H1 (cell line): ENCODE measurements around the gene ZSWIM4. TPM values are rescaled to one million over a fixed set of nuclear protein-coding genes. Genes with fewer than 3 reads are reported as not detected.
A peak's percentile ranks its signal among the peaks of the same experiment; 100 is the strongest.

Experiments used
- CTCF ChIA-PET: fragments of 300-600 bp; sonication (Branson Sonifier 250); formaldehyde crosslinking; loops from one replicate; lab custom pipeline; 2021; ENCODE audit not compliant: partially characterized antibody; lab: Charles Lee
- POLR2A ChIA-PET: fragments of 300-600 bp; sonication (Branson Sonifier 250); formaldehyde crosslinking; loops from one replicate; lab custom pipeline; 2021; ENCODE audit warnings: inconsistent platforms; ENCODE audit not compliant: partially characterized antibody; lab: Charles Lee
- DNase-seq, 2 experiments: peaks; one replicate each; pipeline versions ENCODE4 v3.0.0 to v3.0.0-alpha.2; 2010 to 2022; ENCODE audit warnings: low spot score in 2 of 2, low read depth in 1 of 2, mixed read lengths in 1 of 2
- FAIRE-seq: peaks from 2 replicates; lab custom pipeline; 2011; peaks lifted over from hg19 to GRCh38; lab: Jason Lieb, UNC
- H2AFZ ChIP-seq: 2 replicates; pipeline ENCODE4 v1.8.1; 2012; ENCODE audit warnings: low read length, inconsistent platforms
- H2AK5ac ChIP-seq: 2 replicates; pipeline ENCODE4 v1.6.1; 2013; ENCODE audit warnings: low read depth, low read length
- H2BK120ac ChIP-seq: replicated peaks from 2 replicates; pipeline ENCODE3; 2013; ENCODE audit warnings: low read depth, low read length, inconsistent platforms
- H2BK12ac ChIP-seq: 2 replicates; pipeline ENCODE4 v1.6.1; 2013; ENCODE audit warnings: low read depth, low read length
- H2BK15ac ChIP-seq: 2 replicates; pipeline ENCODE4 v1.6.1; 2013; ENCODE audit warnings: low read length
- H2BK20ac ChIP-seq: 2 replicates; pipeline ENCODE4 v1.6.1; 2013; ENCODE audit warnings: low read length
- H2BK5ac ChIP-seq: 2 replicates; pipeline ENCODE4 v1.6.1; 2013; ENCODE audit warnings: low read depth, low read length
- H3K14ac ChIP-seq: 2 replicates; pipeline ENCODE4 v1.6.1; 2013; ENCODE audit warnings: inconsistent platforms; ENCODE audit not compliant: insufficient read length
- H3K18ac ChIP-seq: 2 replicates; pipeline ENCODE4 v1.6.1; 2013; ENCODE audit warnings: low read length; ENCODE audit errors: extremely low read depth
- H3K23ac ChIP-seq: 2 replicates; pipeline ENCODE4 v1.6.1; 2013; ENCODE audit warnings: inconsistent platforms; ENCODE audit not compliant: insufficient read length
- H3K23me2 ChIP-seq: 2 replicates; pipeline ENCODE4 v1.6.1; 2013; ENCODE audit warnings: low read depth, low read length
- H3K27ac ChIP-seq: 2 replicates; pipeline ENCODE4 v1.6.1; 2011; ENCODE audit warnings: low read depth, low read length, inconsistent platforms
- H3K27me3 ChIP-seq, 4 experiments: replicated peaks in 1 of 4; 1 replicate in 1 of 4; 2 replicates in 3 of 4; pipeline versions ENCODE4 v1.6.1 to v1.8.1; 2011 to 2013; ENCODE audit warnings: low read length in 3 of 4, mild to moderate bottlenecking in 3 of 4, inconsistent platforms in 2 of 4, mixed read lengths in 2 of 4, moderate library complexity in 1 of 4; ENCODE audit not compliant: control insufficient read depth in 3 of 4, insufficient read depth in 3 of 4; ENCODE audit errors: extremely low read depth in 1 of 4
- H3K36me3 ChIP-seq, 4 experiments: 2 replicates each; pipeline versions ENCODE4 v1.6.1 to v1.8.1; 2011 to 2013; ENCODE audit warnings: mild to moderate bottlenecking in 4 of 4, low read length in 3 of 4, moderate library complexity in 2 of 4, control low read depth in 1 of 4, inconsistent platforms in 1 of 4; ENCODE audit not compliant: insufficient read depth in 4 of 4, control insufficient read depth in 2 of 4
- H3K4ac ChIP-seq: replicated peaks from 2 replicates; pipeline ENCODE3; 2013; ENCODE audit warnings: low read length, low read depth, mixed read lengths, inconsistent platforms; ENCODE audit not compliant: insufficient read length
- H3K4me1 ChIP-seq, 4 experiments: replicated peaks in 1 of 4; 1 replicate in 1 of 4; 2 replicates in 3 of 4; pipeline versions ENCODE4 v1.6.1 to v1.8.1; 2011 to 2013; ENCODE audit warnings: low read length in 3 of 4, inconsistent platforms in 2 of 4, mixed read lengths in 1 of 4; ENCODE audit not compliant: insufficient read depth in 4 of 4, control insufficient read depth in 3 of 4
- H3K4me2 ChIP-seq, 2 experiments: 2 replicates each; pipeline versions ENCODE4 v1.6.1 to v1.8.1; 2011 to 2013; ENCODE audit warnings: low read depth in 2 of 2, low read length in 2 of 2, control low read depth in 1 of 2, inconsistent platforms in 1 of 2, mild to moderate bottlenecking in 1 of 2; ENCODE audit not compliant: insufficient read depth in 1 of 2
- H3K4me3 ChIP-seq, 4 experiments: fragments of 200-600, 300-600 bp in 1 of 4; sonication (generic), shearing (Covaris generic), sonication (Bioruptor Twin) in 1 of 4; 2 replicates each; pipeline versions ENCODE4 v1.5.1 to v1.8.1; 2011 to 2016; ENCODE audit warnings: low read length in 4 of 4, low read depth in 3 of 4, control low read depth in 2 of 4, inconsistent platforms in 2 of 4, mild to moderate bottlenecking in 2 of 4, mixed read lengths in 1 of 4, moderate library complexity in 1 of 4; ENCODE audit not compliant: insufficient read depth in 2 of 4; ENCODE audit errors: extremely low read depth in 1 of 4
- H3K56ac ChIP-seq: replicated peaks from 2 replicates; pipeline ENCODE3; 2013; ENCODE audit warnings: low read depth, mild to moderate bottlenecking, mixed read lengths, low read length, inconsistent platforms; ENCODE audit not compliant: insufficient read length
- H3K79me1 ChIP-seq: 2 replicates; pipeline ENCODE4 v1.6.1; 2013; ENCODE audit warnings: low read depth, low read length, control low read depth
- H3K79me2 ChIP-seq, 2 experiments: 2 replicates each; pipeline versions ENCODE4 v1.6.1 to v1.8.1; 2012 to 2013; ENCODE audit warnings: low read length in 2 of 2, mild to moderate bottlenecking in 2 of 2, inconsistent platforms in 1 of 2; ENCODE audit not compliant: insufficient read depth in 2 of 2, control insufficient read depth in 1 of 2
- H3K9ac ChIP-seq, 4 experiments: replicated peaks in 1 of 4; 1 replicate in 1 of 4; 2 replicates in 3 of 4; pipeline versions ENCODE4 v1.6.1 to v1.8.1; 2011 to 2013; ENCODE audit warnings: low read depth in 3 of 4, low read length in 3 of 4, control low read depth in 2 of 4, mild to moderate bottlenecking in 2 of 4, moderate library complexity in 2 of 4, inconsistent platforms in 1 of 4; ENCODE audit errors: extremely low read depth in 1 of 4
- H3K9me3 ChIP-seq, 2 experiments: 2 replicates each; pipeline versions ENCODE4 v1.6.1 to v1.8.1; 2012 to 2013; ENCODE audit warnings: mild to moderate bottlenecking in 2 of 2, moderate library complexity in 2 of 2, control low read depth in 1 of 2, inconsistent platforms in 1 of 2, low read depth in 1 of 2, low read length in 1 of 2, mixed read lengths in 1 of 2; ENCODE audit not compliant: insufficient read depth in 2 of 2
- H4K20me1 ChIP-seq, 2 experiments: replicated peaks in 1 of 2; 2 replicates each; pipeline versions ENCODE3 to v1.8.1; 2011 to 2013; ENCODE audit warnings: inconsistent platforms in 2 of 2, low read length in 2 of 2, mild to moderate bottlenecking in 1 of 2; ENCODE audit not compliant: insufficient read depth in 2 of 2, control insufficient read depth in 1 of 2
- H4K5ac ChIP-seq: 2 replicates; pipeline ENCODE4 v1.6.1; 2013; ENCODE audit warnings: low read length, low read depth, mixed read lengths, inconsistent platforms; ENCODE audit not compliant: insufficient read length
- H4K8ac ChIP-seq: 2 replicates; pipeline ENCODE4 v1.8.0; 2013; ENCODE audit warnings: mild to moderate bottlenecking, moderate library complexity, low read length, inconsistent platforms; ENCODE audit not compliant: insufficient read depth; ENCODE audit errors: extremely low read depth
- H4K91ac ChIP-seq: replicated peaks from 2 replicates; pipeline ENCODE3; 2013; ENCODE audit warnings: low read length, mixed read lengths, inconsistent platforms; ENCODE audit not compliant: insufficient read length
- CEBPB ChIP-seq: IDR thresholded peaks from 2 replicates; pipeline ENCODE4 v1.6.1; 2012; ENCODE audit warnings: low read depth, low read length
- PHF8 ChIP-seq: fragments of 200-600 bp; sonication (generic); conservative IDR thresholded peaks from 2 replicates; pipeline ENCODE4 v1.7.1; 2012; ENCODE audit warnings: low read depth, mild to moderate bottlenecking, inconsistent platforms, low read length, moderate library complexity
- RNF2 ChIP-seq: fragments of 200-900, 300-1000 bp; sonication (generic); IDR thresholded peaks from 2 replicates; pipeline ENCODE4 v1.7.1; 2016; ENCODE audit warnings: borderline replicate concordance, low read depth, mild to moderate bottlenecking, antibody characterized with exemption, low read length; ENCODE audit not compliant: poor library complexity, severe bottlenecking; ENCODE audit errors: missing control alignments
- SP4 ChIP-seq: IDR thresholded peaks from 2 replicates; pipeline ENCODE4 v1.6.1; 2012; ENCODE audit warnings: low read length, inconsistent platforms
- YY1 ChIP-seq: IDR thresholded peaks from 2 replicates; pipeline ENCODE4 v1.6.1; 2011; ENCODE audit warnings: low read depth, mild to moderate bottlenecking, low read length
- ZNF274 ChIP-seq: IDR thresholded peaks from 2 replicates; pipeline ENCODE4 v1.7.0; 2012; ENCODE audit warnings: low read length, borderline replicate concordance; ENCODE audit errors: extremely low read depth
- WGBS, 2 experiments: shearing (Covaris generic) in 1 of 2; methylation state at CpG; one replicate each; pipeline versions ENCODE4 v1.1.6 to v1.1.7; 2013 to 2015; ENCODE audit warnings: low lambda C conversion rate in 2 of 2, mixed read lengths in 2 of 2, inconsistent platforms in 1 of 2, low coverage in 1 of 2, missing lambda C conversion rate in 1 of 2; ENCODE audit not compliant: insufficient replicate concordance in 2 of 2, insufficient coverage in 1 of 2, insufficient read length in 1 of 2; ENCODE audit errors: extremely low coverage in 1 of 2, missing lambda C conversion rate in 1 of 2; 5-methylcytosine and 5-hydroxymethylcytosine counted together
- polyA plus RNA-seq, 7 experiments: library from polyadenylated mRNA; depleted of rRNA in 3 of 7; stranded (reverse) in 5 of 7; unstranded in 2 of 7; fragments of >200 nt in 5 of 7; fragments of 200-250 nt in 2 of 7; gene quantifications; 1 replicate in 5 of 7; 2 replicates in 1 of 7; 4 replicates in 1 of 7; pipeline versions ENCODE4 v1.2.1 to v1.2.3, GENCODE V29; 2011 to 2013; ENCODE audit warnings: missing spikeins in 2 of 7, mixed read lengths in 2 of 7
- total RNA-seq: library from RNA; stranded (reverse); fragmentation: NEBNext Ultra II Directional; extraction: Animal tissue kit (Norgen Biotek cat#: 25700); gene quantifications from 2 replicates; pipeline ENCODE4 v1.2.1, GENCODE V29; 2021

The ZSWIM4 gene
- total and polyA plus RNA-seq, 2 of the 8 experiments (the other 6 are each of a cell fraction or from before 2014, with no cell fraction given) = 12.2 to 31.1 TPM

GRCh38 chr19:13747098-13747453 lies 48.2 kb upstream of the ZSWIM4 start:
- FAIRE-seq (no peak), DNase-seq (no peak)
- Histone ChIP-seq H4K8ac (no peak overlapping the region), H3K23me2 (peaks cover 6% of the 10 kb centered on the region; the same call in 1 of the 2 replicates), H2BK12ac (no peak overlapping the region), H3K4me2 (no peak overlapping the region; a peak in 1 of 4 replicates), H3K79me1 (peaks cover 2% of the 10 kb centered on the region; the same call in 1 of the 2 replicates), H4K5ac (no peak overlapping the region), H3K79me2 (no peaks in the 10 kb centered on the region; a peak in 1 of 4 replicates), H3K56ac (no peak overlapping the region), H3K4me1 (peaks cover 0 to 5% (median 1%) of the 10 kb centered on the region in 4 experiments; a peak in 3 of 7 replicates), H3K18ac (no peak overlapping the region), H2AFZ (no peak overlapping the region), H4K20me1 (no peaks in the 10 kb centered on the region), H3K27me3 (no peaks in the 10 kb centered on the region), H3K14ac (no peak overlapping the region), H3K4ac (no peak overlapping the region), H3K9ac (no peak overlapping the region), H3K23ac (no peak overlapping the region), H3K9me3 (no peaks in the 10 kb centered on the region; a peak in 1 of 4 replicates), H3K27ac (no peak overlapping the region), H2BK120ac (no peak overlapping the region), H2BK20ac (no peak overlapping the region), H2BK15ac (no peak overlapping the region), H2BK5ac (no peak overlapping the region), H3K36me3 (peaks cover 0 to 2% (median 1%) of the 10 kb centered on the region in 4 experiments; a peak in 2 of 8 replicates), H2AK5ac (no peak overlapping the region), H4K91ac (no peak overlapping the region), H3K4me3 (peak overlapping the region in 1 of 4 experiments; percentile 45; a peak in 2 of 8 replicates)
- TF ChIP-seq YY1 = no peak
- no peak for TF ChIP-seq RNF2
- TF ChIP-seq CEBPB = no peak
- TF ChIP-seq SP4 = no peak
- no peak for TF ChIP-seq ZNF274
- TF ChIP-seq PHF8 = no peak
- 90% methylated on average over 8 of the region's 8 CpGs; no CpG with 5 or more reads in 1 of the 2 experiments for WGBS, 2 experiments
- POLR2A ChIA-PET = interaction anchor here (0.8 to 2.0 kb wide), 5 partner anchors 9 to 95 kb away, joined by 3 to 10 read pairs (median 5); no protein-coding TSS in a partner anchor
- CTCF ChIA-PET = interaction anchor here (0.9 to 2.0 kb wide), 3 partner anchors 18 to 388 kb away, joined by 3 to 7 read pairs (median 3); no protein-coding TSS in a partner anchor
